Neuron (in vitro differentiated cells): ENCODE measurements around the gene GJB3.
"Not testable (repeated sequence)": the region's sequence is repeated elsewhere in the genome, so short reads cannot be mapped to it uniquely, and the experiment has no call there.

Source experiments
- H2AFZ ChIP-seq: one replicate; pipeline ENCODE4 v1.6.1; 2013; ENCODE audit warnings: low read depth, mild to moderate bottlenecking, inconsistent platforms, low read length, moderate library complexity
- H3K27me3 ChIP-seq: one replicate; pipeline ENCODE4 v1.6.1; 2013; ENCODE audit warnings: low read length; ENCODE audit not compliant: insufficient read depth
- H3K36me3 ChIP-seq: one replicate; pipeline ENCODE4 v1.6.1; 2013; ENCODE audit warnings: low read length; ENCODE audit not compliant: insufficient read depth
- H3K4me1 ChIP-seq: one replicate; pipeline ENCODE4 v1.6.1; 2013; ENCODE audit warnings: low read length; ENCODE audit not compliant: insufficient read depth
- H3K4me3 ChIP-seq: 2 replicates; pipeline ENCODE4 v1.5.1; 2013; ENCODE audit warnings: mild to moderate bottlenecking, low read length, moderate library complexity
- H3K9me3 ChIP-seq: one replicate; pipeline ENCODE4 v1.6.1; 2013; ENCODE audit warnings: low read length

Gene GJB3

DNA sequence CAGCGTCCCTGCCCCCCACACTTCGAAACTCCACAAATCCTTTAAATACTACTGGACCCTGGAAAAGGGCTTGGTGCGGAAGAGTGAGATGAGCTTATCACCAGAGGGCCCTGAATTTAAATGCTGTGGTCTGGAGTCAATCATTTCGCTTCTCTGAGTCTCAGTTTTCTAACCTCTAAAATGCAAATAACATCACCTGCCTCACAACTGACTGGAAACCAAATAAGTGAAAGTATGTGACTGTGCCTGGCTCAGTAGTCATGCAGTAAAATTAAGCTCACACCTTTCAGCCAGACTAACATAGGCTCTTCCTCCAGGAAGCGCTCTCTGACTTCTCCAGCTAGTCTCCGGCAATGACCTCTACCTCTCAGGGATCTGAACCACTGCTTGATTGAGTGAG is 16.0 kb downstream of the GJB3 start:
- Histone ChIP-seq H3K9me3 (no peaks in the 10 kb centered on the region), H3K4me1 (no peaks in the 10 kb centered on the region), H2AFZ (no peak overlapping the region), H3K27me3 (no peaks in the 10 kb centered on the region), H3K36me3 (no peaks in the 10 kb centered on the region), H3K4me3 (no peak overlapping the region)

DNA sequence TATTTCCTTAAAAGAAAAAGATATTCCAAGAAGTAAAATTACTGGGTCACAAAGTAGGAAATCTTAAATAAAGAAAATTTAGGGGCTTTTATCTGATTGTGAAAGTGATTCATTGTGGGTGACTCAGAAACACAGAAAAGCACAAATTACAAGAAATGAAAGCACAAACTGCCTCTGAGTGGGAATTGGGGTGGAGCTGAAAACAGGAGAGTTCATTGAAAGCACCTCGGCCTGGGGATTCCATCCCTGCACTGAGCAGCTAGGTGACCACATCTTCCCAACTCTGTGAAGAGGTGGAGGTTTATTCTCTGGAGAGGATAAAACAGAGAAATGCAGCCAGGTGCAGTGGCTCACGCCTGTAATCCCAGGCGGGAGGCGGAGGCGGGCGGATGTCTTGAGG is 19.2 kb downstream of the GJB3 start:
- no peaks in the 10 kb centered on the region for H3K4me1 ChIP-seq
- H3K4me3 ChIP-seq: no peak overlapping the region
- no peaks in the 10 kb centered on the region for H3K9me3 ChIP-seq
- no peak overlapping the region for H2AFZ ChIP-seq
- no peaks in the 10 kb centered on the region for H3K27me3 ChIP-seq
- no peaks in the 10 kb centered on the region for H3K36me3 ChIP-seq

DNA sequence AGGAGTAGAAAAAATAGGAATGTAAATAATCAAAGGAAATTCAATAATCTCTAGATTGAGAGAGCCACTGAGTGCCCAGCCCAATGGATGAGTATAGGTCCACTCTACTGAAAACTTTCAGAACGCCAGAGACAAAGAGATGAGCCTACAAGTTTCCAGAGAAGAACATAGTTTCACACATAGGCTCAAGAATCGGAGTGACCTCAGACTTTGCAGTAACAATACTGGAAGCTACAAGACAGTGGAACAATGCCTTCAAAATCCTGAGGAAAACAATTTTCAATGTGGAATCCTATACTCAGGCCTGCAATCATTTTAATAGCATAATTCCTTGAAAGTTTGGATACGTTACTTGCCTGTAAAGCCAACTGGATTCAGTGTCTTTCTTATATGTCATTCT is 22.8 kb downstream of the GJB3 start:
- Histone ChIP-seq H2AFZ (no peak overlapping the region), H3K9me3 (no peaks in the 10 kb centered on the region), H3K27me3 (no peaks in the 10 kb centered on the region), H3K36me3 (no peaks in the 10 kb centered on the region), H3K4me3 (no peak overlapping the region), H3K4me1 (no peaks in the 10 kb centered on the region)

DNA sequence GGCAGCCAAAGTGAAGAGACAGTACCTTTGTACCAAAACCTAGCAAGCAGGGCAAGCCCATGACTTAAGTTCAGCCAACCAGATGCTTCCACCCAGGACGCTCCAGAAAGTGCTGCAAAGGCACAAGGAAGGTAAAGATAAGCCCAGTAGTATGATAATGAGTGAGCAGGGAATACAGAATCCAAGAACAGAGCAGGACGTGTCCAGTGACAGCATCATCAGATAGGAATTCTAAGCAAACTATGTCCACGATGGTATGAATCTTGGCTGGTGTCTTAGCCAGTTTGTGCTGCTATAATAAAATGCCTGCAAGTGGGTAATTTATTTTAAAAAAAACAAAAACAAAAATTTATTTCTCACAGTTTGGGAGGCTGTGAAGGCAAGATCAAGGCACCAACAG is 25.4 kb downstream of the GJB3 start:
- Histone ChIP-seq H3K9me3 (no peaks in the 10 kb centered on the region), H3K27me3 (no peaks in the 10 kb centered on the region), H3K4me1 (no peaks in the 10 kb centered on the region), H3K36me3 (no peaks in the 10 kb centered on the region), H2AFZ (no peak overlapping the region), H3K4me3 (no peak overlapping the region)

DNA sequence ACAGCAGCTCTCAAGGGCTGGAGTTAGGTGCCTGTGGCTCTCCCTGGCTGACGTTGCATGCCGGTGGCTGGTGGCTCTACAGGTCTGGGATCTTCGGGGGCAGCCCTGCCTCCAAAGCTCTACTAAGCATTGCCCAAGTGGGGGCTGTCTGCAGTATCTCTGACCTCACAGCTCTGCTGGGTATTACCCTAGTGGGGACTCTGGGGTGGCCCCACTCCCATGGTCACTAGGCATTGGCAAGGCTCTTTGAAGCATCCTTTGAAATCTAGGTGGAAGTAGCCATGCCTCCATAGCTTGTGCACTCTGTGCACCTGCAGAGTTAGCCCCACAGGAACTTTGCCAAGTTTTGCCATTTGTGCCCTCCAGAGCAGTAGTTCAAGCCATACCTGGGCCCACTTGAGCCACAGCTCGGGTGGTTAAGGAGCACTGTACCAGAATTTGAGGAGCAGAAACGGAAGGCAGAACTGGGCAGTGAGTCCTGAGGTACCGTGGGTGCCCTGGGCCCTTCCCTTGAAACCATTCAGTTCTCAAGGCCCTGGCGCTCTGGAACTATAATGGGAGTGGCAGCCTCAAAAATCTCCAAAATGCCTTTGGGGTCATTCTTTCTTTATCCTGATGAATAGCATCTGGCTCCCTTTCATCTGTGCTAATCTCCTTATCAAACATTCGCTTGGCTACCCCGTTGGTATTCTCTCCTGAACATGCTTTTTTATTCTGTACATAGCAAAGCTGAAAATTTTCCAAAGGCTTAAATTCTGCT is 27.2 kb downstream of the GJB3 start:
- Histone ChIP-seq H3K4me1 (no peaks in the 10 kb centered on the region), H2AFZ (no peak overlapping the region), H3K4me3 (no peak overlapping the region), H3K36me3 (no peaks in the 10 kb centered on the region), H3K27me3 (no peaks in the 10 kb centered on the region), H3K9me3 (no peaks in the 10 kb centered on the region)

DNA sequence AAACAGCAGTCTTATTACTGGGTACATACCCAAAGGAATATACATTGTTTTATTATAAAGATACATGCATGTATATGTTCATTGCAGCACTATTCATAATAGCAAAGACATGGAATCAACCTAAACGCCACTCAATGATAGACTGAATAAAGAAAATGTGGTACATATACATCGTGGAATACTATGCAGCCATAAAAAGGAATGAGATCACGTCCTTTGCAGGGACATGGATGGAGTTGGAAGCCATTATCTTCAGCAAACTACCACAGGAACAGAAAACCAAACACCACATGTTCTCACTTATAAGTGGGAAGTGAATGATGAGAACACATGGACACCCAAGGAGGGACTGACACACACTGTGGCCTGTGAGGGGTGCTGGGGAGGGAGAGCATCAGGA is 29.8 kb downstream of the GJB3 start:
- not testable (repeated sequence) for H3K4me1 ChIP-seq, H3K27me3 ChIP-seq, H3K36me3 ChIP-seq, H3K4me3 ChIP-seq, H2AFZ ChIP-seq, H3K9me3 ChIP-seq

DNA sequence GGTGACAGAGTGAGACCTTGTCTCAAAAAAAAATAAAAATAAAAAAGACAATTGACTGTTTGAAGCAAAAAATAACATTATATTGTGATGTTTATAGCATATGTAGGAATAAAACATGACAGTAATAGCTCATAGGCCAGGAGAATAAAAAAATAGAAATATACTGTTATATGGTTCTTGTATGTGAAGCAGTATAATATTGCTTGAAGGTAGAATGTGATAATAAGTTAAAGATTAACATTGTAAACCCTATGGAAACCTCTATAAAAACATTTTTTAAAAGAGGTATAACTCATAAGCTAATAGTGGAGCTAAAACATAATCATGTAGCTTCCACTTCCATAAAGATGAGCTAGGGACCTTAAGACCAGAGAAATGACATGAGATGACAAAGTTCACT is 35.3 kb downstream of the GJB3 start:
- no peaks in the 10 kb centered on the region for H3K9me3 ChIP-seq
- H3K36me3 ChIP-seq: no peaks in the 10 kb centered on the region
- no peaks in the 10 kb centered on the region for H3K4me1 ChIP-seq
- H2AFZ ChIP-seq: no peak overlapping the region
- H3K27me3 ChIP-seq: no peaks in the 10 kb centered on the region
- H3K4me3 ChIP-seq: no peak overlapping the region

DNA sequence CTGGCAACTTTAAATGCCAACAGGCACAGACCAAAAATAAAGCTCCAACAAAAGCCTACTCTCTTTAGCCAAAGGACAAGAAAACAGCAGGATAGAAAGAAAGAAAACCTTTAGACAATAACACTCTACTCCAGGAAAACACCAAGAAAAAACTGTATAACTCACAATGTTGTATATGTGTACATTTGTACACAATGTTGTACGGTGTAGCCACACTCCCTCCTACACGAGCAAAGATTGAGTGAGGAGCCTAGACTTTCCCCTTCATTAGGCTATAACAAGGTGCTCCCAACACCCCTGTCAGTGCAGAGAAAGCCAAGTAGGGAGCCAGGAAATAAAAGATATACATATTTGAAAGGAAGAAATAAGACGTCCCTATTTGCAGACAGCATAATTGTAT is 35.8 kb downstream of the GJB3 start:
- Histone ChIP-seq H3K4me3 (no peak overlapping the region), H3K4me1 (no peaks in the 10 kb centered on the region), H3K9me3 (no peaks in the 10 kb centered on the region), H3K36me3 (no peaks in the 10 kb centered on the region), H3K27me3 (no peaks in the 10 kb centered on the region), H2AFZ (no peak overlapping the region)

DNA sequence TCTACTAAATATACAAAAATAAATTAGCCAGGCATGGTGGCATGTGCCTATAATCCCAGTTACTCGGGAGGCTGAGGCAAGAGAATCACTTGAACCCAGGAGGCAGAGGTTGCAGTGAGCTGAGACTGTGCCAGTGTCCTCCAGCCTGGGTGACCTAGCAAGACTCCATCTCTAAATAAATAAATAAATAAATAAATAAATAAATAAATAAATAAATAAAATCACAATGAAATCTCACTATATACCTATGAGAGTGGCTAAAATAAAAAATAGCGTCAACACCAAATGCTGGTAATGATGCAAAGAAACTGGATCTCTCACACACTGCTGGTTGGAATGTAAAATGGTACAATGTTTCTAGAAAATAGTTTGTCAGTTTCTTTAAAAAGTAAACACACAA is 37.8 kb downstream of the GJB3 start:
- H3K4me3 ChIP-seq, H3K9me3 ChIP-seq, H3K27me3 ChIP-seq, H3K36me3 ChIP-seq, H2AFZ ChIP-seq, H3K4me1 ChIP-seq: not testable (repeated sequence)

DNA sequence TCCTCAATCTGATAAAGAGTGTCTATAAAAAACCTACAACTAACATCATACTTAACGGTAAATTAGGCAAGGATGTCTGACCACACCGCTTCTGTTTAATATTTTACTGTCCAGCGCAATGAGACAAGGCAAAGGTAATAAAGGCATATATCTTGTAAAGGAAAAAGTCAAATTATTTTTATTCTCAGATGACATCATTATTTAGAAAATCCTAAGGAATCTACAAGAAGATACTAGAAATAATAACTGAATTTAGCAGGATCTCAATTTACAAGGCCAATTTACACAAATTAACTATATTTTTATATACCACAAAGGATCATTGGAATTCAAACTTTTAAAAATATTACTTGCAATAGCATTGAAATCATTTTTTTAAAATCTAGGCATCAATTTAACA is 41.2 kb downstream of the GJB3 start:
- no peak overlapping the region for H3K4me3 ChIP-seq
- H3K27me3 ChIP-seq: no peaks in the 10 kb centered on the region
- peaks cover 2% of the 10 kb centered on the region for H3K9me3 ChIP-seq
- H3K36me3 ChIP-seq: no peaks in the 10 kb centered on the region
- no peaks in the 10 kb centered on the region for H3K4me1 ChIP-seq
- H2AFZ ChIP-seq: no peak overlapping the region

DNA sequence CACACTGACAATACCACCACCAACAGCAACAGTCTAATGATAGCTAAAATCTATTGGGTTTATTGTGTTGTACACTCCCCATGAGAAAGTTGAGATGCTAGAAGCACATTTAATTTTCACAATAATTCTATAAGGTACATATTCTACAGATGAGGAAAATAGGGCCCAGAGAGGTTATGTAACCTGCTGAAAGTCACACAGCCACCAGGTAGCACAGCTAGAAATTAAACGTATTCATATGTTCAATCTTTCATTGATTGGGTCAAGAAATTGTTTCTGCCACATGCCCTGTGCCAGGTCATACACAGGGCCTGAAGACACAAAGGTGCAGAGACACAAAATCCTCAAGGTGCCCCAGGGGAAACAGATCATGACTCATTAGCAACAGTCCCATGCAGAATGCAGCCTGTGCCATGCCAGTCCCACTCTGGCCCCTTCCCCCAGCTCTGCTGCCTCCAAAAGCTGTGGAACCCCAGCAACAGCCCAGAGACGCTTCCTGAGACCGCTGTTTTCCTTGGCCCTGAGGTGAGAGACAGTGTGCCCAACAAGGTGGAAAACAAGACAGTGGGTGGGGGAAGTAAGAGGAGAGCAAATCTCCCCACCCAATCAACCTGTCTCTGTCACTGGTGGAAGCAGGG is 43.9 kb downstream of the GJB3 start:
- H3K36me3 ChIP-seq: no peaks in the 10 kb centered on the region
- no peaks in the 10 kb centered on the region for H3K4me1 ChIP-seq
- no peak overlapping the region for H2AFZ ChIP-seq
- H3K9me3 ChIP-seq: peaks cover 2% of the 10 kb centered on the region
- no peaks in the 10 kb centered on the region for H3K27me3 ChIP-seq
- H3K4me3 ChIP-seq: no peak overlapping the region

DNA sequence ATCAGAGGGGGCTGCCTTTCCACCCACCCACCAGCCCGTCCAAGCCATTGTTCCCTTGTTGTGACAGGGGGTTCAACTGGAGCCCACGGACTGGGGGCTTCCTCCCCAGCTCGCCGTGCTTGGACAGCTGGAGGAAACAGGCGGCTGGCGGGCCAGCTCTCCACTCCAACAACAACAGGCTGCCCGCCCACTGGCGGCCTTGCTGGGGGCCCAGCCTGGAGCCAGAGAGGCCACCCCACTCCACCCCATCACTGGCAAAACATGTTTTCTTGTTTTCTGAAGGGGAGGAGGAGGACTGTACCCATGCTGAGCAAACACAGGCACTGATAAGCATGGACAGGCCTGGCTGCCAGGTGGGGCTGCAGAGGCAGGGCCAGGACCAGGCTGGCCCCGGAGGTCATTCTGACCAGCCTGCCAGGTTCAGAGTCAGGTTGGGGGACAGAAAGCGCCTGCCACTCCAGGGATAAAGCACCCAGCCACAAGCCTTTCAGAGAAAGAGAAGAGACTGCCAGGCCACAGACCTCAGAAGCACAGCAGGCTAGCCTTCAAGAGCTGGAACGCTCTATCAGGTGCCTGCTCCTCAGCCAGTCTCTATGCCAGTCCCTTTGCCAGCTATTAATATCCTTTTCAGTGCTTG is 44.6 kb downstream of the GJB3 start:
- H2AFZ ChIP-seq: no peak overlapping the region
- H3K27me3 ChIP-seq: no peaks in the 10 kb centered on the region
- H3K36me3 ChIP-seq: no peaks in the 10 kb centered on the region
- no peak overlapping the region for H3K4me3 ChIP-seq
- H3K9me3 ChIP-seq: peaks cover 2% of the 10 kb centered on the region
- no peaks in the 10 kb centered on the region for H3K4me1 ChIP-seq

DNA sequence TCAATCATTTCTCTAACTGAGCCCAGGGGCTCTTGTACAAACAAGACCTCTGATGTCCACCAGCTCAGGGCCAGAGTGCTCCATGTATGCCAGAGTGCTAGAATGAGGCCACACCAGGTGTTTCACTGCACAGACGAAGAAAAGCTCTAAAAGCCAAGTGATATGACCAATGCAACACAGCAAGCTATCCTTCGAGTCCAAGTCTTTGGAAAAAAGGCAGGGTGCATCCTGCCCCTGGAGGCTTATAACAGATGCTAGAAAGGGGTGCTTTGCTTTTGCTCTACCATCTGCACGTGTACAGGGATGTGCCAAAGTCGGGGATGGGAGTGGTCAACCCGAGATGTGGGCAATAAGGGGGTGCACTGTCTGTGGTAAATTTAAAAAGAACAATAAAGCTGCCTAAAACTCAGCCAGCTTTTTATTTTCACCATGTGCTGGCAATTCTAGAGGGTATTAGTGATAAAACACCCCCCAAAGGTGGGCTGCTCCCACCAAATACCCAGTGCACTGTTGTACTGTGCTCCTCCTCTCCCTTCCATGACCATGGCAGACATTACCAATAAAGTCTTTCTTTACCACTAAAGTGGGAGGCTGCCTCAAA is 46.4 kb downstream of the GJB3 start:
- no peaks in the 10 kb centered on the region for H3K36me3 ChIP-seq
- H3K4me3 ChIP-seq: no peak overlapping the region
- H2AFZ ChIP-seq: no peak overlapping the region
- H3K4me1 ChIP-seq: no peaks in the 10 kb centered on the region
- peaks cover 2% of the 10 kb centered on the region for H3K9me3 ChIP-seq
- H3K27me3 ChIP-seq: no peaks in the 10 kb centered on the region
